NOMO-1 treated with dmso at 0.1 percent for 144 hours (cell line): ENCODE results near the gene KCNMB2.
"Not testable (repeated sequence)": the region's sequence is repeated elsewhere in the genome, so short reads cannot be mapped to it uniquely, and the experiment has no call there.

Experiments
- DNase-seq: peaks from one replicate; lab custom pipeline; 2025; ENCODE audit not compliant: unreplicated experiment; lab: John Stamatoyannopoulos, UW

Gene KCNMB2

GRCh38 chr3:178849199-178849910 lies 313.1 kb downstream of the KCNMB2 start:
- DNase-seq: no peak

GRCh38 chr3:178850450-178851190 lies 314.4 kb downstream of the KCNMB2 start:
- no peak for DNase-seq

- no peak for DNase-seq
Measured at GRCh38 chr3:178851564-178851963, 315.3 kb downstream of the KCNMB2 start.

- DNase-seq: no peak
Measured at GRCh38 chr3:178856804-178857203, 320.6 kb downstream of the KCNMB2 start.

GRCh38 chr3:178859386-178859785 lies 323.1 kb downstream of the KCNMB2 start:
- DNase-seq: no peak

GRCh38 chr3:178859900-178860436 lies 323.7 kb downstream of the KCNMB2 start:
- not testable (repeated sequence) for DNase-seq

- DNase-seq: no peak
Measured at GRCh38 chr3:178868681-178869080, 332.4 kb downstream of the KCNMB2 start.

- DNase-seq: no peak
Measured at GRCh38 chr3:178870085-178870484, 333.8 kb downstream of the KCNMB2 start.

- DNase-seq: no peak
Measured at GRCh38 chr3:178875157-178875556, 338.9 kb downstream of the KCNMB2 start.

GRCh38 chr3:178875836-178876235 lies 339.6 kb downstream of the KCNMB2 start:
- DNase-seq: no peak

GRCh38 chr3:178880274-178880673 lies 344.0 kb downstream of the KCNMB2 start:
- no peak for DNase-seq
